BJ (cell line): Measurements from ENCODE around the gene DPP6. TPM values are rescaled to one million over a fixed set of nuclear protein-coding genes. Genes with fewer than 3 reads are reported as not detected.

Experiments used
- CTCF ChIA-PET: fragments of 350-600 bp; formaldehyde crosslinking; extraction: SDS; loops from one replicate; lab custom pipeline; 2021; ENCODE audit warnings: antibody characterized with exemption, inconsistent platforms; lab: Yijun Ruan, JAX
- POLR2A ChIA-PET: fragments of 300-600 bp; sonication (Branson Sonifier 250); formaldehyde crosslinking; extraction: SDS; loops from one replicate; lab custom pipeline; 2021; ENCODE audit warnings: antibody characterized with exemption; lab: Charles Lee
- DNase-seq: peaks from one replicate; pipeline ENCODE4 v3.0.0-alpha.2; 2011; ENCODE audit warnings: low read depth
- H3K27me3 ChIP-seq: 2 replicates; pipeline ENCODE4 v1.6.0; 2011; ENCODE audit warnings: low read length; ENCODE audit not compliant: control insufficient read depth, insufficient read depth
- H3K36me3 ChIP-seq: 2 replicates; pipeline ENCODE4 v1.5.1; 2011; ENCODE audit warnings: low read length; ENCODE audit not compliant: control insufficient read depth, insufficient read depth
- H3K4me3 ChIP-seq: 2 replicates; pipeline ENCODE4 v1.5.1; 2011; ENCODE audit warnings: low read depth, mild to moderate bottlenecking, control low read depth, low read length
- polyA plus RNA-seq: library from polyadenylated mRNA; depleted of rRNA; stranded (reverse); fragments of >200 nt; gene quantifications from 2 replicates; pipeline ENCODE4 v1.2.3, GENCODE V29; 2011
- TF ChIP-seq, protein P1 (sequence below): IDR thresholded peaks from 2 replicates; pipeline ENCODE4 v1.5.1; 2011; ENCODE audit warnings: low read depth, mild to moderate bottlenecking, control low read depth, inconsistent platforms, low read length, moderate library complexity; ENCODE audit not compliant: insufficient read depth

Gene DPP6
- polyA plus RNA-seq, 1 experiment: not detected

DNA sequence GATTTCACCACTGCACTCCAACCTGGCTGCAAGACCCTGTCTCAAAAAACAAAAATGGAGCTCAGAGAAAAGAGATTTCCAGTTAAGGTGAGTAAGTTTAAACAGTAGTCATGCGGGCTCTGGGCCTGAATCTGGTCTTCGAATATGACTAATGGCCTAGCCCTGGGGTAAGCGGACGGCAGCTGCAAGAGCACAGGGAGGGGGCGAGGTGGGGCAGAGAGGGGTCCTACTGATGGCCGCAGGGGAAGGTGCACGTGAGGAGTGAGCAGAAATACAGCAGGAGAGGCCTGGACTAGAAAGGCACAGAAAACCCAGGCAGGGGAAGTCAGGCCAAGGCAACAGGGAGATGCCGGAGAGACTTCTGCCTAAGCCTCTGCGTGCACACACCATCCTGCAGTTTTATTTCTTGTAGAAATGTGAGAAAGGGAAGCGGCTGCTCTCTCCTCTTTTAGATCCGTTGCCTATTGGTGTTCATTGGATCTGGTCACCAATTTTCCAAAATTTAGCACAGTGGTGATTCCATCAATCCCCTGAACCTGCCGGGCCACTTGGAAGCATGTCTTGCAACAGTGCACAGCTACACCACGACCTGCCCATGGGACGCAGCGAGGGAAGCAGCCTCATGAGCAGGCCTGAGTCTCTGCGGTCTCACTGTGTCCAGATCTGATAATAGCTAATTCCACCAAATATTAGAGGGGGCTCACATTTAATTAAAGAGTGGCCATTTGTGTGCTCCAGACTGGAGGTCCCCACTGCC, 811.7 kb downstream of the DPP6 start:
- TF ChIP-seq, protein P1, sequence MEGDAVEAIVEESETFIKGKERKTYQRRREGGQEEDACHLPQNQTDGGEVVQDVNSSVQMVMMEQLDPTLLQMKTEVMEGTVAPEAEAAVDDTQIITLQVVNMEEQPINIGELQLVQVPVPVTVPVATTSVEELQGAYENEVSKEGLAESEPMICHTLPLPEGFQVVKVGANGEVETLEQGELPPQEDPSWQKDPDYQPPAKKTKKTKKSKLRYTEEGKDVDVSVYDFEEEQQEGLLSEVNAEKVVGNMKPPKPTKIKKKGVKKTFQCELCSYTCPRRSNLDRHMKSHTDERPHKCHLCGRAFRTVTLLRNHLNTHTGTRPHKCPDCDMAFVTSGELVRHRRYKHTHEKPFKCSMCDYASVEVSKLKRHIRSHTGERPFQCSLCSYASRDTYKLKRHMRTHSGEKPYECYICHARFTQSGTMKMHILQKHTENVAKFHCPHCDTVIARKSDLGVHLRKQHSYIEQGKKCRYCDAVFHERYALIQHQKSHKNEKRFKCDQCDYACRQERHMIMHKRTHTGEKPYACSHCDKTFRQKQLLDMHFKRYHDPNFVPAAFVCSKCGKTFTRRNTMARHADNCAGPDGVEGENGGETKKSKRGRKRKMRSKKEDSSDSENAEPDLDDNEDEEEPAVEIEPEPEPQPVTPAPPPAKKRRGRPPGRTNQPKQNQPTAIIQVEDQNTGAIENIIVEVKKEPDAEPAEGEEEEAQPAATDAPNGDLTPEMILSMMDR: no peak
- POLR2A ChIA-PET: no interaction called here
- H3K36me3 ChIP-seq: no peaks in the 10 kb centered on the region
- CTCF ChIA-PET: no interaction called here
- H3K4me3 ChIP-seq: no peak overlapping the region
- DNase-seq: no peak
- H3K27me3 ChIP-seq: no peaks in the 10 kb centered on the region

DNA sequence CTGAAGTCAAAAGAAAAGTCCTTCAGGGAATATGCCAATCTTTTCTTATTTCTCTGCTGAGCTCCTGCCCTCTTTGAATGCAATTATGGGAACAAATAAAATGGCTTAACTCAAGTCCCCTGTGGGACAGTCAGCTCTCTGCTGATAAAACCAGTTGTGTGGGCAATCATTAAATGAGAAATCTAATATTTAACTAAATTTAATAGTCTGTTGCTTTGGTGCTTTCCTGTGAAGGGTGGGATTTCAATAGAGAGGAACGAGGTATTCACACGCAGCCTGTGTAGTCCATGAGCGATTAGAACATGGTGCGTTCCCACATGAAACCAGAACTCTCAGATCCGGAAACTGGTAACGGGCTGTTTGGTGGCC, 812.3 kb downstream of the DPP6 start:
- TF ChIP-seq, protein P1: no peak
- no peaks in the 10 kb centered on the region for H3K27me3 ChIP-seq
- no peaks in the 10 kb centered on the region for H3K36me3 ChIP-seq
- ChIA-PET POLR2A (no interaction called here), CTCF (no interaction called here)
- DNase-seq: no peak
- H3K4me3 ChIP-seq: no peak overlapping the region

DNA sequence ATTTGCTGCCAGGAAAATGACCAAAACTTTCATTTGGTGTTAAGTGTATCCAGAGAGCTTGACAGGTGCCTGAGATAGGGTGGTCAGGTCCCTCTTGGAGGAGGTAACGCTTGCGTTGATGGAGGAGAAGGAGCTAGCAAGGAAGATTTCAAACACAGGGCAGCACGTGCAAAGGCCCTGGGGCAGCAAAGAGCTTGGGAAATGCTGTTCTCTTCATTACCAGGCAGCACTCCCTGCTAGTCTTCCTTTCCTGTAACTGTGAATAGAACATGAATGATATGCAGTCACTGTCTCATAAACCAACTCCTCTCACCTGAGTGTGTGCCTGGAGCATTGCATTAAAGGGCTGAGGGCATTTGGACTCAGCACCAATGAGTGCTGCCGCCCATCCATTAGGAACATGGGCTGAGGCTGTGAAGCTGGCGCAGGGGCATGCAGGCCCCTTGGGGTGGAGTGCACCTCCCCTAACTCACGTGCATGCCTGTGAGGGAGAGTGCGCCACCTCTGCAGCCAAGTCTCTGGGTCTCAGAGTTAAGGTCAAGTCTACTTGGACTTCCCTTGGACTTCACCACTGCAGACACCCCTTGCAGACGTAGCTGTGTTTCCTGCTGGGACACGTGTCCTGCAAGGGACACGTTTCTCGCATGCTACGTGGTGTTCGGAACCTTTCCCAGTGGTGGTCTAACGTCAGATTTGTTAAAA, 813.9 kb downstream of the DPP6 start:
- TF ChIP-seq, protein P1: no peak
- Histone ChIP-seq H3K36me3 (no peaks in the 10 kb centered on the region), H3K27me3 (no peaks in the 10 kb centered on the region), H3K4me3 (no peak overlapping the region)
- ChIA-PET CTCF (no interaction called here), POLR2A (no interaction called here)
- DNase-seq: no peak

DNA sequence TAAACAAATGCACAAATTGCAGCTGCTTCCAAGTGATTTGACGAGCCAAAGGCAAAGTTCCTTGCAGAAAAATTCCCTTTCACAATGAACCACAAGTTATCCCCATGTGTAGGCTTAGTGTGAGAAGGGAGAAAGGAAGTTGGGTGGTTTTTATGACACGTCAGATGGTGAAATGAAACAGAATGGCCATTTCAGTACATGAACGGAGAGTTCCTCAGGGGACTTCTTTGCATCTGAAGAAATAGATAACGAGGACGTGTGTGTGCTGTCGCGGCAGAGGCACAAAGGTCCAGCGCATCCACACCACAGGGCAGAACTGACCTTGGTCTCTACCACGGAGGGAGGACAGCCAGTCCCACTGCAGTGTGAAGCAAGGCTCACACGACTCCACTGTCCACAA, 814.9 kb downstream of the DPP6 start:
- DNase-seq: no peak

DNA sequence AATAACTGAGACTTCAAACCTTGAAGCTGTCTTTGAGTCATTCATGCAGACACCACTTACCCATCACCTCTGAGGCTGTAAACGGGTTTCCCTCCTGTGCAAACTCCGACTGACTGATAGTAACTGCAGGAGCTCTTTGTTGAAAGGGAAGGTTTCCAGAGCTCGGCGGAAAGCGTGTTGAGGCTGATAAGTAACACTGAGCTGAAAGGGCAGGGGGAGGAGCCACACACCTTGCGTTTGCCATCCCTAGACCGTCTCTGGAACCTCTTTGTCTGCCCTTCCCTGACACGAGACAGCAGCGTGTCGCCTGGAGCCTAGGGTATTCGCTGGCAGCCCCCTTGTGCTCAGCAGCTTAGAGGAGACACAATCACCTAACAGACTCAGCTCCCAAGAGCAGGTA, 816.7 kb downstream of the DPP6 start:
- CTCF ChIA-PET: no interaction called here
- POLR2A ChIA-PET: no interaction called here
- no peaks in the 10 kb centered on the region for H3K27me3 ChIP-seq
- H3K4me3 ChIP-seq: no peak overlapping the region
- H3K36me3 ChIP-seq: no peaks in the 10 kb centered on the region
- no peak for DNase-seq
- TF ChIP-seq, protein P1: no peak

More for the DNA sequence above, 814.9 kb downstream of the DPP6 start:
- no peaks in the 10 kb centered on the region for H3K27me3 ChIP-seq
- no peak overlapping the region for H3K4me3 ChIP-seq
- H3K36me3 ChIP-seq: no peaks in the 10 kb centered on the region
- ChIA-PET CTCF (no interaction called here), POLR2A (no interaction called here)
- TF ChIP-seq, protein P1: no peak
